A673 (cell line): Measurements from ENCODE around the gene ZBTB12. TPM values are rescaled to one million over a fixed set of nuclear protein-coding genes. Genes with fewer than 3 reads are reported as not detected.

ENCODE experiments used
- BruUV-seq: library from RNA; stranded (reverse); fragments of 400-500 nt; replicated peaks from 2 replicates; lab custom pipeline; 2021; lab: Mats Ljungman, UMichigan
- CTCF ChIA-PET: fragments of 300-600 bp; sonication (Branson Sonifier 250); formaldehyde crosslinking; loops from one replicate; lab custom pipeline; 2022; ENCODE audit warnings: antibody characterized with exemption; lab: Charles Lee
- POLR2A ChIA-PET: fragments of 300-600 bp; sonication (Branson Sonifier 250); formaldehyde crosslinking; loops from one replicate; lab custom pipeline; 2022; ENCODE audit warnings: antibody characterized with exemption; ENCODE audit not compliant: low non-redundant PET; lab: Charles Lee
- DNase-seq: peaks from one replicate; pipeline ENCODE4 v3.0.0-alpha.2; 2015; ENCODE audit warnings: low spot score
- H3K27ac ChIP-seq: fragments of 200-600 bp; sonication (generic); 2 replicates; pipeline ENCODE4 v1.5.1; 2016; ENCODE audit warnings: mixed run types, low read depth, mild to moderate bottlenecking, mixed read lengths, antibody characterized with exemption, low read length; ENCODE audit not compliant: poor library complexity, severe bottlenecking
- H3K27me3 ChIP-seq: fragments of 200-600 bp; sonication (generic); replicated peaks from 2 replicates; pipeline ENCODE4 v1.6.1; 2017; ENCODE audit warnings: mixed run types, low read depth, mild to moderate bottlenecking, mixed read lengths, antibody characterized with exemption, low read length; ENCODE audit not compliant: insufficient read depth, poor library complexity
- H3K36me3 ChIP-seq: fragments of 200-600 bp; sonication (generic); 2 replicates; pipeline ENCODE4 v1.6.1; 2016; ENCODE audit warnings: mixed run types, mild to moderate bottlenecking, mixed read lengths, antibody characterized with exemption, low read length; ENCODE audit not compliant: insufficient read depth, poor library complexity, severe bottlenecking
- H3K4me1 ChIP-seq: fragments of 200-600 bp; sonication (generic); 2 replicates; pipeline ENCODE4 v1.6.1; 2017; ENCODE audit warnings: mixed run types, mild to moderate bottlenecking, mixed read lengths, antibody characterized with exemption, low read length; ENCODE audit not compliant: insufficient read depth, poor library complexity, severe bottlenecking
- H3K4me3 ChIP-seq: fragments of 200-600 bp; sonication (generic); 2 replicates; pipeline ENCODE4 v1.5.1; 2016; ENCODE audit warnings: low read depth, mixed run types, mild to moderate bottlenecking, mixed read lengths, low read length; ENCODE audit not compliant: poor library complexity, severe bottlenecking
- H3K9me3 ChIP-seq: fragments of 200-600 bp; sonication (generic); 2 replicates; pipeline ENCODE4 v1.6.1; 2016; ENCODE audit warnings: mixed run types, low read depth, mild to moderate bottlenecking, mixed read lengths, antibody characterized with exemption, low read length; ENCODE audit not compliant: poor library complexity, severe bottlenecking
- CTCF ChIP-seq: fragments of 300-800, 200-600 bp; sonication (generic); conservative IDR thresholded peaks from 2 replicates; pipeline ENCODE4 v1.5.1; 2017; ENCODE audit warnings: low read depth, mild to moderate bottlenecking, antibody characterized with exemption, low read length, moderate library complexity, mixed read lengths
- EZH2 ChIP-seq: fragments of 200-600 bp; sonication (generic); IDR thresholded peaks from 2 replicates; pipeline ENCODE4 v1.6.1; 2017; ENCODE audit warnings: borderline replicate concordance, low read depth, mild to moderate bottlenecking, mixed read lengths, antibody characterized with exemption, low read length; ENCODE audit not compliant: poor library complexity, severe bottlenecking
- intact Hi-C: fragments of 100-400 bp; cut with micrococcal nuclease; formaldehyde crosslinking; loops from one replicate; pipeline ENCODE4 v1.10.0; 2022; ENCODE audit not compliant: unreplicated experiment
- total RNA-seq: library from RNA; stranded (reverse); gene quantifications from 2 replicates; pipeline ENCODE4 v1.2.3, GENCODE V29; 2021

Gene ZBTB12
- total RNA-seq, 1 experiment from 2014 or later, result 21.3 TPM

- BruUV-seq, result no TSS peak
- CTCF ChIA-PET, result no interaction called here
- POLR2A ChIA-PET, result no interaction called here
Observed at GRCh38 chr6:31901415-31901952, 402 bp downstream of the ZBTB12 start.

GRCh38 chr6:31900917-31901414 lies 920 bp downstream of the ZBTB12 start:
- TF ChIP-seq EZH2 (no peak), CTCF (no peak)
- DNase-seq, result no peak
- H3K27ac ChIP-seq, result peak overlapping the region; percentile 67
- H3K4me1 ChIP-seq, result peaks cover 27% of the 10 kb centered on the region
- H3K4me3 ChIP-seq, result peak overlapping the region; percentile 66
- no peaks in the 10 kb centered on the region for H3K27me3 ChIP-seq
- H3K9me3 ChIP-seq, result no peaks in the 10 kb centered on the region
- ChIA-PET POLR2A (no interaction called here), CTCF (no interaction called here)
- BruUV-seq, result TSS peak; percentile 59
- intact Hi-C loops, result no loop called here
- peaks cover 3% of the 10 kb centered on the region for H3K36me3 ChIP-seq

More at GRCh38 chr6:31901415-31901952, 402 bp downstream of the ZBTB12 start:
- peak overlapping the region; percentile 66 for H3K4me3 ChIP-seq
- no peak for TF ChIP-seq CTCF
- TF ChIP-seq EZH2, result no peak
- no peaks in the 10 kb centered on the region for H3K27me3 ChIP-seq
- no peaks in the 10 kb centered on the region for H3K36me3 ChIP-seq
- H3K9me3 ChIP-seq, result no peaks in the 10 kb centered on the region
- H3K27ac ChIP-seq, result peak overlapping the region; percentile 67
- intact Hi-C loops, result no loop called here
- H3K4me1 ChIP-seq, result peaks cover 22% of the 10 kb centered on the region
- DNase-seq, result peak; percentile 67

GRCh38 chr6:31899882-31900722 lies 1.8 kb downstream of the ZBTB12 start:
- Histone ChIP-seq H3K9me3 (no peaks in the 10 kb centered on the region), H3K27me3 (no peaks in the 10 kb centered on the region), H3K36me3 (peaks cover 12% of the 10 kb centered on the region), H3K27ac (peak overlapping the region; percentile 67), H3K4me1 (peaks cover 28% of the 10 kb centered on the region), H3K4me3 (no peak overlapping the region)
- TF ChIP-seq CTCF (no peak), EZH2 (no peak)
- CTCF ChIA-PET, result no interaction called here
- POLR2A ChIA-PET, result no interaction called here
- BruUV-seq, result no TSS peak
- DNase-seq, result no peak
- intact Hi-C loops, result loop anchor here (2.0 to 10.0 kb wide), 2 partner anchors 37 to 355 kb away; partner anchors contain the start of genes ATP6V1G2, DDX39B, NEU1 and NFKBIL1
